Activated naive CD4-positive, alpha-beta T cell (primary cell): ENCODE data around the gene XRCC2.

Experiments used
- DNase-seq, 4 experiments: peaks; one replicate each; lab custom pipeline; 2025; lab: John Stamatoyannopoulos, UW

XRCC2 gene

DNA sequence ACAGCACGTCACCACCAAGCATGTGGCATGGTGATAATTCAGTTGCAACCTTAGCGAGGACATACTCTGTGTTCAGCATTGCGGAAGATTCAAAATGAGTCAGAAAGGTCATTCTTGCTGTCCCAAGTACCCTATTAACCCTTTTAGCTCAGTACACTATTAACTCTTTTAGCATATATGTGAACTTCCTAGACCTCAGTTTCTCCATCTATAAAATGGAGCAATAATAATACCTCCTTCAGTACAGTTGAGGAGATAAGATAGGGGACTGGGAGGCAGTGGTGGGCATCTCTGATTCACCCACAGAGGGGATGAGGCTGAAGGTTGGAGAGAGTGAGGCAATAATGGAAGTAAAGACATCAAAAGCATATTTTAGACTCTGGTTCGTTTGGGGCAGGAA lies 67.3 kb downstream of the XRCC2 start:
- no peak for DNase-seq

DNA sequence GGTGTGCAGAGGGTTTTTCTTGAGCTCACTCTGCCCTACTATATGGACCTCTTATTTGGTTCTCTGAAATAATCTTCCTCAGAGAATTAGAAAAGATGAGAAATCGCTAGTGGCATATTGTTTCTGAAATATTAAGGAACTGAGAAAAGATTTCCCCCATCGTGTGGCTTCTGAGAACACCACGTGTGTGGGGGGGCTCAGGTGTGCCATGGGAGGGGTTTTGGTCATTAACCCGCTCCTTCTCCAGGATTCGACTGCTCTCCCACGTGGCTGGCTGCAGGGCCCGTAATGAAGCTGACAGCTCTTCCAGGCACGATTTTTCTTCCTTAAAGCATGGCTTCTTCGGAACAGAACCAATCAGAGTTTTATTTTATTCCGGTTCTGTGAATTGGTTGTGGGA lies 67.7 kb downstream of the XRCC2 start:
- no peak for DNase-seq

DNA sequence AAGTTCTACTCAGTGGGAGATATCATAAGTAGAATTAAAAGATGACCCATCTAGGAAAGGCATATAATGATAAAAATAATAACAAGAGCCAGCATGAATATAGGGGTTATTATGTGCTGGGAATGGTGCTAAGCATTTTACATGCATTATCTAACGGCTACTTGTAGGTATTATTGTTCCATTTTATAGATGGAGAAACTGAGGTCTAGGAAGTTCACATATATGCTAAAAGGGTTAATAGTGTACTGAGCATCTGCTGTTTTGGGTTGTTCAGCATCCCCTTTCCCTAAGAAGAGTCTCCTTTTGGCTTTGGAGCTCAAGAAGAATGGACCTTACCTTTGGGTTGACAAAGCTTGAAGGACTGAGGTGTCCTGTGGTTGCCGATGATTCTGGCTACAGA lies 68.9 kb downstream of the XRCC2 start:
- no peak for DNase-seq

DNA sequence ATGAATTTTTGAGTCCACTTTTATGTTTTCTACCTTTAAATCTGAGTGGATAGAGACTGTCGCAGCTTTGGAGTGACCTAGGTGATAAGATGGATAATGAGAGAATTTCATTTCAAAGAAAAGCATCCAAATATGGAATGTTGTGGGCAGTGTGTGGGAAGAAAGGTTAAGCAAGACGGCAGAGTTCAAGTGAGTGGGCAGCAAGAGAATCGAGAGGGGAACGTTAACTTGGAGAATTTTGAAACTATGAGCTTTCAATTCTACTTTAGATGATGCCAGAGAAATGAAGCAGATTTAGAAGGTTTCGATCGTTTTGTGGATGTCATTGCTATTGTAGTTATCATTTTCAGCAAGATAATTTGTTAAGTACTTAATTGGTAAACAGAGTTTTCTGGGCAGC lies 73.0 kb downstream of the XRCC2 start:
- no peak for DNase-seq

DNA sequence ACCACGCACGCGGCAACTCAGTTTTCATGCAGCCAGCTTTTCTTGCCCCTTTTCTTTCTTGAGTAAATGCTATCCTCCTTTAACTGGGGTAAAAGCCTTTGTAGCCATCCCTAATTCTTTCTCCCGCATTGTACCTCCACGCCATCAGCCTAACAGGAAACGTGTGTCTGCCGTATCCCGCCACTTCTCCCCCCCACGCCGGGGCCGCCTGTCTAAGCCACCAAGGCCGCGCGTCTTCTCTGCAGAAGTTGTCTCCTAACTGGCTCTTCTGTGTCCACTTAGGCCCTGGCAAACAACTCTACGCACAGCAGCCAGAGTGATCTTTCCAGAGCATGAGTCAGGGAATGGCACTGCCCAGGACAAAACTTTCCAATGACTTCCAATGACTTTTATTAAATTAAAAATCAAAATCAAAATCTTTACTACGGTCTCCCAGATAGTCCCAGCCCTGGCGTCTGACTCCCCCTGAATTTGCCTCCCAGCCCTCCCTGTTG lies 74.6 kb downstream of the XRCC2 start:
- DNase-seq = no peak

DNA sequence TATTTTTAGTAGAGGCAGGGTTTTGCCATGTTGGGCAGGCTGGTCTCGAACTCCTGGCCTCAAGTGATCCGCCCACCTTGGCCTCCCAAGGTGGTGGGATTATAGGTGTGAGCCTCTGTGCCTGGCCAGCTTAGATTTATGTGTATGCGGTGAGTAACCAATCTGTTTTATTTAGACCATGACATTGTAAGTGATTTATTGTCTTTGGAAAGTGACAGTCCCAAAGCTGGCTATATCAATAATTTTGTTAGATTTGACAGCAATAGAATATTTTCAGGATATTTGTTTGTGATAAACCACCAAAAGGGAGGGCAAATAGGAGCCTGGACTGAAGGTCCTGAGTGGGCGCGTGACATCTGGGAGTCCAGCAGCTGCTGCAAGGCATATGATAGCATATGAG lies 75.7 kb downstream of the XRCC2 start:
- DNase-seq = no peak

DNA sequence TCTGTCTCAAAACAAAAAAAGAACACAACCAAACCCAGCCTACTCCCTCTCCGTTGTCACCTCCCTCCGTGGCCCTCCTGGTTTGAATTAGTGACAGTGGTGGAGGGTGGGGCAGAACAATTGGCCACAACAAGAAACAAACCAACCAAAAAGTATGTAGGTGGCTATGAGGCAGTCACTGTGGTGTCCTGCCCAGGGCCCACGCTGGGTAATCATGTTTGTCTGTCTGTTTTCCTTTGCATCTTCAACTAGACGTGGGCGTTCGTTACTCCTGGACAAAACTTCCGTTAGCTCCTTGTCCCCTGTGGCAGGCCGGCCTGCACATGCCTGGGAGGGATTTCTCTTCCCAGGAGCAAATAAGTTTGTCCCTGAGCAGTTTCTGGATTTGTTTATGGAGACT lies 78.4 kb downstream of the XRCC2 start:
- DNase-seq = no peak

DNA sequence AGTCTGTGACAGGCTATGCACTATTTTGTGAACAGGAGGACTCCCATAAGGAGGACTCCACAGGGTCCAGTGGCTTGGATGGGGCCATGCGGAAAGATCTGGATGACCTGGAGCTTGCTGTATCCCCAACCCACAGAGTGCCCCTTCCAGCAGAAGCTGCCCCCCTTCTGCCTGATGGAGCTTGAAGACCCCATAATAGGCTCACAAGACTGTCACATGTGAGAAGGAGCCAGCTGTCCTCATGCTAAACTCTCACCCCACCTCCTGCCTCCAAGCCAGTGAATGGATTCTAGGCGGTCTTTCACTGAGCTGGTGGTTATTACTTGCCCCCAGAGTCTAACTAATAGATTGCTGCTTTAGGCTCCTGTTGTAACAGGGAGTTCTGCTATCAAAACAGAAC lies 79.1 kb downstream of the XRCC2 start:
- no peak for DNase-seq
